Stimulated activated CD4-positive, alpha-beta T cell treated with anti-CD3 and anti-CD28 coated beads, Interleukin-2, amount 100 ng/mL, for 48 hours (primary cell): ENCODE data around the gene PGBD5.

Source experiments
- DNase-seq, 2 donors: peaks; one replicate each; pipeline ENCODE4 v3.0.0-alpha.2; 2020

Gene PGBD5

DNA sequence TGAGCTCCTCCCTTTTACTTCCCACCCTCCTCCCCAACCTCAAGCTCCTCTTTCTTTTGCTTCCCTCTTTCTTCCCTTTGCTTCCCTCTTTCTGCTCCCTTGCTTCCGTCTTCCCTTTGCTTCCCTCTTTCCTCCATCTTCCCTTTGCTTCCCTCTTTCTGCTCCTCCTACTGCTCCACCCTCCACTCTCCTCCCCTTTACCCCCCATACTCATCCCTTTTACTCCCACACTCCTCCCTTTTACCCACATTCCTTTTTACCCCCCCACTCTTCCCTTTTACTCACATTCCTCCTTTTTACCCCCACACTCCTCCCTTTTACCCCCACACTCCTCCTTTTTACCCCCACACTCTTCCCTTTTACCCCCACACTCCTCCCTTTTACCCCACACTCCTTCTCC is 30.2 kb downstream of the PGBD5 start:
- DNase-seq, result no peak

DNA sequence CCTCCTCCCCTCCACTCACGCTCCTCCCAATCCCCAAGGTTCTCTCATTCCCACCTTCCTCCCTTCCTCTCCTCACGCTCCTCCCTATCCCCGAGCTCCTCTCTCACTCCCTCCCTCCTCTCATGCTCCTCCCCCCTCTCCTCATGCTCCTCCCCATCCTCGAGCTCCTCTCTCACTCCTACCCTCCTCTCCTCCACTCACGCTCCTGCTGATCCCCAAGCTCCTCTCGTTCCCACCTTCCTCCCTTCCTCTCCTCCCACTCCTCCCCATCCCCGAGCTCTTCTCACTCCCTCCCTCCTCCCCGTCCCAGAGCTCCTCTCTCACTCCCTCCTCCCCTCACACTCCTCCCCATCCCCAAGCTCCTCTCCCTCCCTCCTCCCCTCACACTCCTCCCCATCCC is 31.4 kb downstream of the PGBD5 start:
- no peak for DNase-seq

- DNase-seq, result no peak
Observed at GRCh38 chr1:230394134-230394533, 32.0 kb downstream of the PGBD5 start.

- no peak for DNase-seq
Observed at GRCh38 chr1:230393722-230394121, 32.4 kb downstream of the PGBD5 start.

DNA sequence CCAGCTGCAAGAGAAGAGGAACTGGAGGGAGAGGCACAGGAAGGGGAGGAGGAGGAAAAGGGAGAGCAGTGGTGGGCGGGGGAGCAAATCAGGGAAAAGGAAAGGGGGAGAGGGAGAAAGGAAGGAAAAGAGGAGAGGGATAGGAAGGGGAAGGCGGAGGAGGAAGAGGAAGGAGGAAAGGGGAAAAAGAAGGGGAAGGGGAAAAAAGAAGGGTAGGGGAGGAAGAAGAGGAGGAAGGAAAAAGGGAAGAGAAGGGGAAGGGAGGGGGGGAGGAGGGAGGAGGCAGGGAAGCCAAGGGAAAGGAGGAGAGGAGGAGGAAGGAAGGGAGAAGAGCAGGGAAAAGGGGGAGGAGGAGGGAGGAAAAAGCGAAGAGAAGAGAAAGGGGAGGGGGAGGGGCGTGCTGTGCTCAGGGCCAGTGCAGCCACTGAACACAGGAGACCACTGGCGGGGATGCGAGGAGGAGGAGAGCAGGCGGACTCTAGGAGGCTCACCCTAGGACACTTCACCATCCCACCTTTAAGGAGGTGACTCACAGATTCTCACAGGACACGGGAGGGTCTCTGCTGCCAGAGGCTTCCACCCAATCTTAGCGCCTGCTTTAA is 33.1 kb downstream of the PGBD5 start:
- DNase-seq, result no peak

DNA sequence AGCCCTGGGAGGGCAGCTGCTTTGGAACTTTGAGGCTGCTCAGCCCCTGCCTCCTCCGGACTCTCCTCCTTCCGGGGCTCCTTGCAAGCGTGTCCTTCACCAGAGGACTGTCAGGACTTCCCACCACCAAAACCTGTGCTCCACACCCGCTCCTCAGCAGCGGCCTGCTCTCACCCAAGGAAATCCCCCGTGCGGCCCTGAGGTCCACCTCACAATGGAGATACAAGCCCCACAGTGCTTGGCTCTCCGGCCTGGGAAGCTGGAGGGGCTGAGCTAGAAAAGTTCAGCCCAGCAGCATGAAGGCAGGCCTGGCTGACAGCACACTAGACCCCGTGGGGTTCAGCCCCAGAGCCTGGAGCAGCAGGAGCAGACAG is 33.6 kb downstream of the PGBD5 start:
- DNase-seq, result no peak

DNA sequence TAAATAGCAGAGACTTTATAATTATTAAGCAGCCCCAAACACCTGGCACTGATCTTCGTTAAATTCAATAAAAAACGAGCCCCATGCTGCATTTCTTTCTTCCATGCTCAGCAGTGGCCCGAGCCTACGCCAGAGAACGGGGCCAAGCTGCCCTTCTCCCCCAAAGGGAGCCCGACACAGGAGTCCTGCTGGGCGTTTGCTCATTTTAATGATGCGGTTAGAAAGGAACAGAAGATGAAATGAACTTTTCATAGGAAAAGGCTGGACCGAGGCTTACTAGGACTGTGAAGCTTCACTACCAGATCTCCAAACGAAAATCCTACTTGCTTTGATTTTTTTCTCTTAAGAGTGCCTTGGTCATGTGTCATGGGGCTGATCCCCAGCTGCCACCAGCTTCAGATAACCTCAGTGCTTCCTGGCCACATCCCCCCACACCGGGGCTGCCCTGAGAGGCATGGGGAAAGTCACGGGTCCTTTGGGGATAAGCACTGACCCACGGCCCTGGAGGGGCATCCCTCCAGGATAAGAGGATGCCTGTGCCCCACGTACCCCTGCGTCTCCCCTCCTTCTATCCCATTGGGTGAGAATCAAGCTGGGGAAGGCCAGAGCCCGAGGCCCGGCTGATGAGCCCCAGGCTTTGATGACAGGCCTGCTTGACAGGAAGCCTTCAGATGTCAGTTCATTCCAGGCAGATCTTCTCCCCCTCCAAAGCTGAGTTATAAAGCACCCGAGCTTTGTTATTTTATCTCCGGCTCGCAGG is 34.2 kb downstream of the PGBD5 start:
- DNase-seq, result no peak

DNA sequence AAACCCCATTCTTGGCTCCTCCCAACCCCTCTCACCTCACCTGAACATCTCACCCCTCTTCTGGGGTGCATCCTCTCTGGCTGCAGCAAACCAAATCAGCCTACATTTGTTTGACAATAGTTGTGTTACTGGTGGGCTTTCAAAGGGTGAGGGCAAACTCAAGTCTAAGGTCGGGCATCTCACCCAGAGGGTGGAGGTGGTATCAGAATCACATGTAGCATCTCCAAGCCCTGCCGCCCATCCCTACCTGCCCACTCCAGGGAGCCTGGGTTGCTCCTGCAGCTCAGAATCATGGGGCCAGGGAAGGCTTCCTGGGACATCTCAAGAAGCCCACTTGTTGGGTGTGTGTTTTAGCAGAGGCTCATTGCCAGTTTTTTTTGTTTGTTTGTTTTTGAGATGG is 35.8 kb downstream of the PGBD5 start:
- no peak for DNase-seq

- no peak for DNase-seq
Observed at GRCh38 chr1:230387876-230388275, 38.3 kb downstream of the PGBD5 start.

DNA sequence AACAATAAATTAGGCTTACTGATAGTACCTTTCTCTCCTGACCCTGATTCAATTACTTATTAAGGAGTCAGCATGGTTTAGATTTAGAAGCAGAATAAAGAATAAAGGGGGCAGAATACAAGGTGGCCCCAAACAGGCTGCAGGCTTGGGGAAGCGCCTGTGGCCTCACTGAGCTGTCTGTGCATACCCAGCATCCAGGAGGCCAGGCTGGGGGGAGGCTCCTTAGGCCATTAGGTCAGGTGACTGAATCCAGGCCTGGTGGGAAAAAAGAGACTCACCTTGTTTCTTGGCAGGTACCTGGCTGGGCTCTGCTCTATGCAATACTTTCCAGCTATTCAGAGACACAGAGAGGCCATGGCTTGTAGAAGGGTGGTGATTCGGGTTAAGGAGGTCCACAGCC is 38.8 kb downstream of the PGBD5 start:
- no peak for DNase-seq

GRCh38 chr1:230386637-230387262 is 39.4 kb downstream of the PGBD5 start:
- no peak for DNase-seq

GRCh38 chr1:230385930-230386329 is 40.2 kb downstream of the PGBD5 start:
- no peak for DNase-seq

GRCh38 chr1:230385158-230385450 is 41.0 kb downstream of the PGBD5 start:
- DNase-seq, result no peak

DNA sequence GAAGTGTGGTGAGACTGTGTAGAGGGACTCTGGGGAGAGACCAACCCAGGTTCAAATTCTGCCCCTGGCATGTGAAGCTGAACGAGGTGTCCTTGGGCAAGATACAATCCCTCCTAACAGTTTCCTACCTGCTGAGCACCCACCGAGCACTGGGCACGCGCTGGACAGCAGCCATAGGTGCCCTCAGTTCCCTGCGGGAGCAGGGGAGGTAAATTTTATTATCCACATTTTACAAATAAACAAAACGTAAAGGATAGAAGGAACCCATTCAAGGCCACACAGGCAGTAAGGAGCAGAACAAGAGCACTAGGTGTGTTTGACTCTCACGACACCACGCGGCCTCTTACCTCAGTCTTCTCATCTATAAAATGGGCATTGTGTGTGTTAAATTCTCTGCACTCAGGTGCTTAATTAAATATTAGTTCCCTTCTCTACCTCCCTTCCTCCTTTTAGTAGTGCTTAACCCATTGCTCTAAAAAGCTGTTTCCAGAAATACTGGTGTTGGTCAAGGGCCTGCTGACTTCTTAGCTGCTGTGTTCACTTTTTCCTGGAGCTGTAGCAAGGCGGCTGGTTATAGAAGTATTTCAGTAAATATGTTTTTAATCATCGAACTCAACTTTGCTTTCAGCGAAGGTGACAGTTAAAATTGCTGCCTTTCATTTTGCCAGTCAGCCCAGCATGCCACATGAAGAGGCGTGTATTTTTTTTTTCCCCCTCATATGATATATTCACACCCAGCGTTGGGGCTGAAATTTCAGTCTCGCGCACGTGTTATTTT is 41.6 kb downstream of the PGBD5 start:
- DNase-seq, result no peak

GRCh38 chr1:230383425-230383824 is 42.7 kb downstream of the PGBD5 start:
- DNase-seq, result no peak

DNA sequence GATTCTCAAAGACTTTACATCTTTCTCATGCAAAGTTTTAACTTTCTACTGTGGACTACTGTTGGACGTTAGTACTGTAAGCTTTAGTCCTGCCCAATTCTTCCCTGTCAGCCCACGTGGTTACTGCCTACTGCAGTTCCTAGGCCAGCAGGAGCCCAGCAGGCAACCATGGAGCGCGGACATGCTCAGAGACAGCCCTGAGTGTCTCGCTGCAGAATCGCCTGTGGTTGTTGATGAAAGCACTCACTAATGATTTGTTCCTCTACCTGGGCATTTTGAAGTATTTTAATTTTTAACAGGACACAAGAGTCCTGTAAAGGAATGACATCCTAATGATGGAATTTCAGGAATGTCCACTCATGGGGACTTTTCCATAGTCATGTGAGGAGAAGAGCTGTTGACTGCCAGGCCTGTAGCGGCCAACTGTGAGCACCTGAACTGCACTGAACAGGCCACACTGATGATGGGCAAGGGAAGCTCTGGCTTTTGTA is 44.1 kb downstream of the PGBD5 start:
- no peak for DNase-seq

- no peak for DNase-seq
Observed at GRCh38 chr1:230381585-230381984, 44.5 kb downstream of the PGBD5 start.

- no peak for DNase-seq
Observed at GRCh38 chr1:230381049-230381467, 45.1 kb downstream of the PGBD5 start.

GRCh38 chr1:230379928-230380327 is 46.2 kb downstream of the PGBD5 start:
- no peak for DNase-seq

DNA sequence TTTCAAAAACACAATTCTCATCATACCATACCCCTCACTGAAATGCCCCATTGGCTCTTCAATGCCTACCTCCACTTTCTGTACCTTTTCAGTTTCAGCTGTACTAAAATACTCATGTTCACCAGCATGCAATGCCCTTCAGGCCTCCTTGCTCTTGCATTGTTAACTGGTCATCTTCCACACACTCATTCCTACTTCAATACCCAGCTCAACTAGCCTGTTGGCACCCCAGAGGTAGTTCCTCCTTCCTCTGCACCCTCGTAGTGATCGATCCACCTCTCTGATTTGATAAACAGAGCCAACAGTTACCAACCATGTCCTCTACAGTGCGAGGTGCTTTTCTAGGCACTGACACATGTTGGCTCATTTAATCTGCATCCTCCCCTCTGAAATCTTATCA is 46.7 kb downstream of the PGBD5 start:
- DNase-seq, result no peak

GRCh38 chr1:230377851-230378250 is 48.3 kb downstream of the PGBD5 start:
- no peak for DNase-seq

DNA sequence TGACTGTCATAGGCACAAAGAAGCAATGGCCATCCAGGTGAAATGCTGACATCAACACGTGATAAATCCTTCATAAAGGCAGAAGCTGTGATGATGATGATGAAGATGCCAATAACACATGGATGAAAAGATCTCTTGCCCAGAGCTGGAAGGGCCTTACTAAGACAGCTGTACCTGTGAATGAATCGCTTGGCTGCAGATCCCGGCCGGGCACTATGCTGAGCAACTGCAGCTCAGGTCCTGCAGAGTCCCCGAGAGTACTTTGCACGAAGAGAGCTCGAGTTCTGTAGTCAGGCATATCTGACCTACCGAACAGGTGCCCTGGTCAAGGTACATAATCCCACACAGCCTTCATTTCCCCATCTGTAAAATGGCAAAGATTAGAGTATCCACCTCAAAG is 48.8 kb downstream of the PGBD5 start:
- no peak for DNase-seq

DNA sequence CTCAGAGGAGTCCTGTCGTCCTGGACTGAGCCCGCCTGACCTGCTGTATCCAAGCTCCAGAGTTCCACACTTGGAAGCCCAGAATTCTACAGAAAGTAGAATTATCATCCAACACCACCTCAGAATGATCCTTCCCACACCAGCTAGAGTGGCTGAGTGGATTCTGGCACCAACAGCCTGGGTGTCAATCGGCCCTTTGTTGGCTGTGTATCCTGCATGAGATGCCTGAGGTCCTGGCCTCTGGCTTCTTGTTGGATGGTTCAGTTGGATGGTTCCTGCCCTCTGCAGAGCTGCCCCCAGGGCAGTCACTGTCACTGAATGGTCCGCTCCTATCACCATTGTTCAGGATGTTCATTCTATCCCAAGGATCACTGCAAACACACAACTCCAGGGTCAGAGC is 49.8 kb downstream of the PGBD5 start:
- DNase-seq, result no peak

GRCh38 chr1:230375780-230376179 is 50.4 kb downstream of the PGBD5 start:
- no peak for DNase-seq
